GM12878 (cell line): ENCODE results near the gene CTNNA1.

ENCODE experiments used
- BHLHE40 ChIP-seq, 2 experiments: fragments of 450-650 bp in 1 of 2; IDR thresholded peaks; 2 replicates each; pipeline ENCODE4 v1.6.1; 2011 to 2017; ENCODE audit warnings: low read depth in 2 of 2, borderline replicate concordance in 1 of 2, improper control_type of control experiment in 1 of 2, low read length in 1 of 2, mild to moderate bottlenecking in 1 of 2
- CREM ChIP-seq: IDR thresholded peaks from 2 replicates; pipeline ENCODE4 v1.6.1; 2014; ENCODE audit warnings: antibody characterized with exemption, low read depth
- EP300 ChIP-seq, 2 experiments: fragments of 150-350 bp in 1 of 2; IDR thresholded peaks; 2 replicates each; pipeline ENCODE4 v1.6.1; 2011 to 2012; ENCODE audit warnings: low read depth in 2 of 2, low read length in 2 of 2, borderline replicate concordance in 1 of 2, improper control_type of control experiment in 1 of 2, inconsistent platforms in 1 of 2; ENCODE audit not compliant: control insufficient read depth in 1 of 2
- HDGF ChIP-seq: fragments of 450-650 bp; IDR thresholded peaks from 2 replicates; pipeline ENCODE4 v1.6.1; 2016; ENCODE audit warnings: antibody characterized with exemption
- NR2C1 ChIP-seq: fragments of 450-650 bp; IDR thresholded peaks from 2 replicates; pipeline ENCODE4 v1.6.1; 2017; ENCODE audit warnings: antibody characterized with exemption, mild to moderate bottlenecking, moderate library complexity
- POLR2A ChIP-seq: IDR thresholded peaks from 2 replicates; pipeline ENCODE4 v1.6.1; 2011; ENCODE audit warnings: low read depth, mild to moderate bottlenecking, low read length
- RAD21 ChIP-seq: IDR thresholded peaks from 2 replicates; pipeline ENCODE4 v1.6.1; 2011; ENCODE audit warnings: mild to moderate bottlenecking, low read depth, low read length, moderate library complexity; ENCODE audit not compliant: insufficient read depth
- SP1 ChIP-seq: IDR thresholded peaks from one replicate; pipeline ENCODE4 v1.6.1; 2011; ENCODE audit warnings: low read depth, low read length
- USF2 ChIP-seq: IDR thresholded peaks from 2 replicates; pipeline ENCODE4 v1.6.1; 2011; ENCODE audit warnings: low read depth, low read length, improper control_type of control experiment, borderline replicate concordance
- ZBTB11 ChIP-seq: fragments of 450-650 bp; formaldehyde crosslinking; IDR thresholded peaks from 2 replicates; pipeline ENCODE4 v1.5.0; 2022; ENCODE audit warnings: mild to moderate bottlenecking, missing genetic modification characterization

GRCh38 chr5:138930371-138931097, 177.3 kb downstream of the CTNNA1 start:
- TF ChIP-seq HDGF (no peak), USF2 (no peak), CREM (no peak), NR2C1 (no peak), BHLHE40 (IDR thresholded peaks at IDR 0.05; ENCODE audit: borderline replicate concordance in 1 of 2, low read depth in 2 of 2, low read length in 1 of 2) (no peak), RAD21 (no peak), EP300 (IDR thresholded peaks at IDR 0.05; ENCODE audit: borderline replicate concordance in 1 of 2, control insufficient read depth in 1 of 2, low read depth in 2 of 2, low read length in 2 of 2) (no peak), POLR2A (no peak), ZBTB11 (no peak), SP1 (no peak)
